ENCODE data around the gene MOCOS.

DNA sequence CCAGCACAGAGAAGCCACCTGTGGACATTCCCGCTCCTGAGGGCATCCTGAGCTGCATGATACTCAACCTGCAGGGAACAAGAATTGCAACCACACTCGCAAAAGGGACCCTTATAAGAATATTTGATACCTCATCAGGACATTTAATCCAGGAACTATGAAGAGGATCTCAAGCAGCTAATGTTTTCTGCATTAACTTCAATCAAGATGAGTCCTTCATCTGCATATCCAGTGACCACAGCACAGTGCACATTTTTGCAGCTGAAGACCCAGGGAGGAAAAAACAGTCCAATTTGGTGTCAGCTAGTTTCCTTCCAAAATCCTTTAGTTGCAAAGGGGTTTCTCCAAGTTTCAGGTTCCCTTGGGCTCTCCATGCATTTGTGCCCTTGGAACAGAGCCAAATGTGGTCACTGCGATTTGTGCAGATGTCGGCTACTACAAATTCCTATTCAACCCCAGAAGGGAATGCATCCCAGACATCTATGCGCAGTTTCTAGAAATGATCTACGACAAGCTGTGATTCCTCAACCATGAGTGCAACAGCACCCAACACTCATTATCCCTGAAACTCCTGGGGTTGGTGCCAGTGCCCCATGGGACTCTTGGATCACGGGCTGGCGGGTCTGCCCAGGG lies 86.9 kb downstream of the MOCOS start:
- TF ChIP-seq ZNF223 (tag by site-specific recombination; IDR thresholded peaks at IDR 0.05): no peak
- TF ChIP-seq, protein P1, sequence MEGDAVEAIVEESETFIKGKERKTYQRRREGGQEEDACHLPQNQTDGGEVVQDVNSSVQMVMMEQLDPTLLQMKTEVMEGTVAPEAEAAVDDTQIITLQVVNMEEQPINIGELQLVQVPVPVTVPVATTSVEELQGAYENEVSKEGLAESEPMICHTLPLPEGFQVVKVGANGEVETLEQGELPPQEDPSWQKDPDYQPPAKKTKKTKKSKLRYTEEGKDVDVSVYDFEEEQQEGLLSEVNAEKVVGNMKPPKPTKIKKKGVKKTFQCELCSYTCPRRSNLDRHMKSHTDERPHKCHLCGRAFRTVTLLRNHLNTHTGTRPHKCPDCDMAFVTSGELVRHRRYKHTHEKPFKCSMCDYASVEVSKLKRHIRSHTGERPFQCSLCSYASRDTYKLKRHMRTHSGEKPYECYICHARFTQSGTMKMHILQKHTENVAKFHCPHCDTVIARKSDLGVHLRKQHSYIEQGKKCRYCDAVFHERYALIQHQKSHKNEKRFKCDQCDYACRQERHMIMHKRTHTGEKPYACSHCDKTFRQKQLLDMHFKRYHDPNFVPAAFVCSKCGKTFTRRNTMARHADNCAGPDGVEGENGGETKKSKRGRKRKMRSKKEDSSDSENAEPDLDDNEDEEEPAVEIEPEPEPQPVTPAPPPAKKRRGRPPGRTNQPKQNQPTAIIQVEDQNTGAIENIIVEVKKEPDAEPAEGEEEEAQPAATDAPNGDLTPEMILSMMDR (tag by site-specific recombination; IDR thresholded peaks at IDR 0.05): no peak
- TF ChIP-seq, protein P2, sequence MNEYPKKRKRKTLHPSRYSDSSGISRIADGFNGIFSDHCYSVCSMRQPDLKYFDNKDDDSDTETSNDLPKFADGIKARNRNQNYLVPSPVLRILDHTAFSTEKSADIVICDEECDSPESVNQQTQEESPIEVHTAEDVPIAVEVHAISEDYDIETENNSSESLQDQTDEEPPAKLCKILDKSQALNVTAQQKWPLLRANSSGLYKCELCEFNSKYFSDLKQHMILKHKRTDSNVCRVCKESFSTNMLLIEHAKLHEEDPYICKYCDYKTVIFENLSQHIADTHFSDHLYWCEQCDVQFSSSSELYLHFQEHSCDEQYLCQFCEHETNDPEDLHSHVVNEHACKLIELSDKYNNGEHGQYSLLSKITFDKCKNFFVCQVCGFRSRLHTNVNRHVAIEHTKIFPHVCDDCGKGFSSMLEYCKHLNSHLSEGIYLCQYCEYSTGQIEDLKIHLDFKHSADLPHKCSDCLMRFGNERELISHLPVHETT (tag by site-specific recombination; IDR thresholded peaks at IDR 0.05): no peak
- TF ChIP-seq GLIS1 (tag by site-specific recombination; IDR thresholded peaks at IDR 0.05): no peak
- TF ChIP-seq YY1 (tag by site-specific recombination; IDR thresholded peaks at IDR 0.05): no peak
- no peak for TF ChIP-seq ZNF660 (tag by site-specific recombination; IDR thresholded peaks at IDR 0.05)
- no peak for TF ChIP-seq TCF7L2 (IDR thresholded peaks at IDR 0.05; ENCODE audit: borderline replicate concordance, low read depth, low read length)
- no peak for TF ChIP-seq ZNF510 (tag by site-specific recombination; IDR thresholded peaks at IDR 0.05; ENCODE audit: insufficient replicate concordance)
- TF ChIP-seq SETDB1 (IDR thresholded peaks at IDR 0.05; ENCODE audit: insufficient read length, low read length): no peak
- TF ChIP-seq SCRT1 (tag by site-specific recombination; IDR thresholded peaks at IDR 0.05; ENCODE audit: borderline replicate concordance): no peak
- TF ChIP-seq ZNF670 (tag by site-specific recombination; IDR thresholded peaks at IDR 0.05; ENCODE audit: low read depth): no peak
- TF ChIP-seq ZFP3 (tag by site-specific recombination; IDR thresholded peaks at IDR 0.05; ENCODE audit: low read depth): no peak
